Measurements from ENCODE around the gene DLG1. TPM values are rescaled to one million over a fixed set of nuclear protein-coding genes. Genes with fewer than 3 reads are reported as not detected.

DLG1 gene
- total RNA-seq, 2 donors from 2014 or later, result 59.0 to 98.2 TPM

DNA sequence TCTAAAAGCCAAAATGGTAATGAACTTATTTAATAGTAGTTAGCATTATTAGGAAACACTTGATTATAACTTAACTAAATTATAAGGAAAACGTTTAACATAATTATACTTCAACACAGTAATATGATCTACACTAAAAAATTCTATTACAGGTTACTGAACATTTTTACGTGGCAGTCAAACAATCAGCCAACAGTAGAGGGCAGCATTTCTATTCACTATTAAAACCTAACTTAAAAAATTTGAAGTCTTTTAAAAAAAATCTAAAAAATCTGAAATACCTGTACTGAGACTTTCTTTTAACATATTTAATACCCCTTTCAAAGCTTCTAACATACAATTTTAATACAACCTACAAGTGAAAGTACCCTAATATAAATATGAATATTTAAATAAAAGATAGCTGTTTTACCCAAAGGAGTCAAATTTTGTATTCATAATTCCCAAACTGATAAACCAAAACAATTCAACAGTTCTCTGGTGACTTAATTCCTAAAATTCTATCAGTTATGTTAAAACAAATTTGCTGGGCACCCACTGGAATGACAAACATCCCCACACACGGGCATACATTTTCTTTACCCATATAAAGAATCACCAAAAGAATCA is 41.5 kb downstream of the DLG1 start:
- no peaks in the 10 kb centered on the region for H3K36me3 ChIP-seq
- no peaks in the 10 kb centered on the region for H3K9me3 ChIP-seq
- peak; percentile 39 for DNase-seq (ENCODE audit: low spot score)
- no peaks in the 10 kb centered on the region for H3K4me1 ChIP-seq (replicated peaks)
- TF ChIP-seq, protein P1, sequence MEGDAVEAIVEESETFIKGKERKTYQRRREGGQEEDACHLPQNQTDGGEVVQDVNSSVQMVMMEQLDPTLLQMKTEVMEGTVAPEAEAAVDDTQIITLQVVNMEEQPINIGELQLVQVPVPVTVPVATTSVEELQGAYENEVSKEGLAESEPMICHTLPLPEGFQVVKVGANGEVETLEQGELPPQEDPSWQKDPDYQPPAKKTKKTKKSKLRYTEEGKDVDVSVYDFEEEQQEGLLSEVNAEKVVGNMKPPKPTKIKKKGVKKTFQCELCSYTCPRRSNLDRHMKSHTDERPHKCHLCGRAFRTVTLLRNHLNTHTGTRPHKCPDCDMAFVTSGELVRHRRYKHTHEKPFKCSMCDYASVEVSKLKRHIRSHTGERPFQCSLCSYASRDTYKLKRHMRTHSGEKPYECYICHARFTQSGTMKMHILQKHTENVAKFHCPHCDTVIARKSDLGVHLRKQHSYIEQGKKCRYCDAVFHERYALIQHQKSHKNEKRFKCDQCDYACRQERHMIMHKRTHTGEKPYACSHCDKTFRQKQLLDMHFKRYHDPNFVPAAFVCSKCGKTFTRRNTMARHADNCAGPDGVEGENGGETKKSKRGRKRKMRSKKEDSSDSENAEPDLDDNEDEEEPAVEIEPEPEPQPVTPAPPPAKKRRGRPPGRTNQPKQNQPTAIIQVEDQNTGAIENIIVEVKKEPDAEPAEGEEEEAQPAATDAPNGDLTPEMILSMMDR (IDR thresholded peaks at IDR 0.05), result peak; percentile 47 to 80 (median 70)
- TF ChIP-seq POLR2AphosphoS5 (IDR thresholded peaks at IDR 0.05) (no peak), POLR2A (IDR thresholded peaks at IDR 0.05) (no peak)
- 10% methylated on average over 3 of the region's 3 CpGs for WGBS
- no peak overlapping the region for H3K27ac ChIP-seq
- intact Hi-C loops (cut with DNase I), result loop anchor here (2.0 kb wide), 1 partner anchor 254 kb away; no protein-coding TSS in a partner anchor
- H3K27me3 ChIP-seq (replicated peaks; ENCODE audit: insufficient read depth), result no peaks in the 10 kb centered on the region
- H3K4me3 ChIP-seq, result no peak overlapping the region

DNA sequence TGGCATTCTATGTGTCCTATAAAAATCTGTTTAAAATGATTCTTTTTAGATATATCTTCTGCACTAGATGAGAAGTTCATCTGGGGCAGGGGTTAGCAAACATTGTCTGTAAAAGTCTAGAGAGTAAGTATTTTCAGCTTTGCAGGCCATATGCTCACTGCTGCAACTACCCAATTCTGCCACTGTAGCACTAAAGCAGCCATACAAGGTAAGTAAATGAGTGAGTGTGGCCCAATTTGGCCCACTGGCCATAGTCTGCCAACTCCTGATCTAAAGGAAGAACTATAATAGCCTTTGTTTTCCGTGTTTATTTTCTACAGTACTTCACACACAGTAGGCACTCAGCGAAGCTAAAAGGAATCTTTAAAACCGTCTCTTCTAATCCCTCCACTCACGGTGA is 42.3 kb downstream of the DLG1 start:
- no peaks in the 10 kb centered on the region for H3K9me3 ChIP-seq
- no peak overlapping the region for H3K27ac ChIP-seq
- no peaks in the 10 kb centered on the region for H3K36me3 ChIP-seq
- H3K4me1 ChIP-seq (replicated peaks), result no peaks in the 10 kb centered on the region
- TF ChIP-seq POLR2AphosphoS5 (IDR thresholded peaks at IDR 0.05) (no peak), POLR2A (IDR thresholded peaks at IDR 0.05) (no peak)
- TF ChIP-seq, protein P1 (IDR thresholded peaks at IDR 0.05), result no peak
- WGBS, result 81% methylated on average over 4 of the region's 4 CpGs
- no peak overlapping the region for H3K4me3 ChIP-seq
- DNase-seq (ENCODE audit: low spot score), result no peak
- intact Hi-C loops (cut with DNase I), result loop anchor here (2.0 kb wide), 1 partner anchor 255 kb away; no protein-coding TSS in a partner anchor
- no peaks in the 10 kb centered on the region for H3K27me3 ChIP-seq (replicated peaks; ENCODE audit: insufficient read depth)

DNA sequence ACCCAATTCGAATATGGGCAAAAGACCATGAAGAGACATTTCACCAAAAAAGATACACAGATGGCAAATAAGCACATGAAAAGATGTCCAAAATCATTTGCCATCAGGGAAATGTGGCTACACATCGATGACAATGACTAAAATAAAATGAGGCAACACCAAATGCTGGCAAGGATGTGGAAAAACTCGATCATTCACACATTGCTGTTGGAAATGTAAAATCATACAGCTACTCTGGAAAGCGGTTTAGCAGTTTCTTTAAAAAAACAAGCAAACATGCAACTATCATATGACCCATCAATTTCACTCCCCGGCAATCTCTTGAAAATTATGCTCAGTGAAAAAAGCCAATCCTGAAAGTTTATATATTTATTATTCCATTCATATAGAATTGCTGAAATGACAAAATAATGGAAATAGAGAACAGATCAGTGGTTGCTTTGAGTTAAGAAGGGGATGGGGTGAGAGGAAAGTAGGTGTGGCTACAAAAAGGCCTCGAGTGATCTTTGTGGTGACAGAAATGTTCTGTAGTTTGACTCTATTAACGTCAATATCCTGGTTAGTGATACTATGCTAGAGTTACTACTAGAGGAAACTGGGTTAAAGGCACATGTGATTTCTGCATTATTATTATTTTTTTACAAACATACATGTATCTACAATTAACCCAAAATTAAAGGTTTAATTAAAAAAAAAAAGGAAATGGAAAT is 45.0 kb downstream of the DLG1 start:
- H3K36me3 ChIP-seq, result no peaks in the 10 kb centered on the region
- TF ChIP-seq, protein P1 (IDR thresholded peaks at IDR 0.05), result no peak
- TF ChIP-seq POLR2AphosphoS5 (IDR thresholded peaks at IDR 0.05), result no peak
- no peak for TF ChIP-seq POLR2A (IDR thresholded peaks at IDR 0.05)
- intact Hi-C loops (cut with DNase I), result no loop called here
- H3K27ac ChIP-seq, result no peak overlapping the region
- H3K27me3 ChIP-seq (replicated peaks; ENCODE audit: insufficient read depth), result no peaks in the 10 kb centered on the region
- no peak for DNase-seq (ENCODE audit: low spot score)
- no peaks in the 10 kb centered on the region for H3K4me1 ChIP-seq (replicated peaks)
- 81% methylated on average over 7 of the region's 7 CpGs for WGBS
- no peaks in the 10 kb centered on the region for H3K9me3 ChIP-seq
- no peak overlapping the region for H3K4me3 ChIP-seq

DNA sequence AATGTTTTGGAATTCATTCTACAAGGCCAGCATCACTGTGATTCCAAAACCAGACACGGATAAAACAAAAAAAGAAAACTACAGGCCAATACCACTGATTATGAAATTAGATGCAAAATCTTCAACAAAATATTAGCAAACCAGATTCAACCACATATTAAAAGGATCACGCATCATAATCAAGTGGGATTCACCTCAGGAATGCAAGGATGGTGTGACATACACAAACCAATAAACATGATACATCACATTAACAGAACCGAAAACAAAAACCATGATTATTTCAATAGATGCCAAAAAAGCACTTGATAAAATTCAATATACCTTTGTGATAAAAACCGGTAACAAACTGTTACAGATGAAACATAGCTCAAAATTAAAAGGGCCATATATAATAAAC is 48.9 kb downstream of the DLG1 start:
- no peak for DNase-seq (ENCODE audit: low spot score)
- Histone ChIP-seq H3K4me1 (replicated peaks) (no peaks in the 10 kb centered on the region), H3K4me3 (no peak overlapping the region), H3K36me3 (no peaks in the 10 kb centered on the region), H3K27me3 (replicated peaks; ENCODE audit: insufficient read depth) (no peaks in the 10 kb centered on the region), H3K9me3 (no peaks in the 10 kb centered on the region), H3K27ac (no peak overlapping the region)
- WGBS, result 98% methylated on average over 4 of the region's 4 CpGs
- TF ChIP-seq, protein P1 (IDR thresholded peaks at IDR 0.05), result no peak
- no peak for TF ChIP-seq POLR2A (IDR thresholded peaks at IDR 0.05)
- no peak for TF ChIP-seq POLR2AphosphoS5 (IDR thresholded peaks at IDR 0.05)
- intact Hi-C loops (cut with DNase I), result no loop called here

DNA sequence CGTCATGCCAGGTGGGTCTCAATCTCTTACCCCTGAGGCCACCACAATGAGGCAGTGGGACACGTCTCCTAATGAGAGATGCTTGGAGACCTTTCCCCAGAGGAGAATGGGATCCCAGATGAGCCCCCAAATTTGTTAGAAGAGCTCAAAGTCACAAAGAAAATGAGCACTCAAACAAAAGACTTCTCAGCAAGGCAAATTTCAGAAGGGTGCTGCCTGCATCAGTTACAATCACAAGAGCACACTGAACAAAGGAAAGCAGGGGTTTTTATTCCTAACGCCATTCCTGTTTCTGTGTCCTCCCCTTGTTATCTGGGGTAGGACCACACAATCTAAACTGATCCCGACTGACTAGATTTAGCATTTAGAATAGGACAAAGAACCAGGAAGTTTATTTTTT is 50.1 kb downstream of the DLG1 start:
- no peak for TF ChIP-seq POLR2AphosphoS5 (IDR thresholded peaks at IDR 0.05)
- TF ChIP-seq POLR2A (IDR thresholded peaks at IDR 0.05), result no peak
- TF ChIP-seq, protein P1 (IDR thresholded peaks at IDR 0.05), result no peak
- intact Hi-C loops (cut with DNase I), result no loop called here
- H3K27ac ChIP-seq, result no peak overlapping the region
- no peaks in the 10 kb centered on the region for H3K9me3 ChIP-seq
- 97% methylated on average over 4 of the region's 4 CpGs for WGBS
- no peaks in the 10 kb centered on the region for H3K36me3 ChIP-seq
- no peaks in the 10 kb centered on the region for H3K27me3 ChIP-seq (replicated peaks; ENCODE audit: insufficient read depth)
- H3K4me1 ChIP-seq (replicated peaks), result no peaks in the 10 kb centered on the region
- DNase-seq (ENCODE audit: low spot score), result no peak
- no peak overlapping the region for H3K4me3 ChIP-seq
